Muscle of arm (tissue), 12 donors: ENCODE results near the gene RPLP2. TPM values are rescaled to one million over a fixed set of nuclear protein-coding genes. Genes with fewer than 3 reads are reported as not detected.

Experiments used
- DNase-seq: peaks from one replicate; pipeline ENCODE4 v3.0.0-alpha.2; 2013
- polyA plus RNA-seq, 12 donors: library from polyadenylated mRNA; unstranded; fragments of 120-200 nt; gene quantifications; one replicate each; pipeline ENCODE4 v1.2.1, GENCODE V29; 2013; ENCODE audit not compliant: insufficient read length in 12 of 12

Gene RPLP2
- polyA plus RNA-seq, 12 donors, result 1,154 to 1,810 (median 1,407) TPM

DNA sequence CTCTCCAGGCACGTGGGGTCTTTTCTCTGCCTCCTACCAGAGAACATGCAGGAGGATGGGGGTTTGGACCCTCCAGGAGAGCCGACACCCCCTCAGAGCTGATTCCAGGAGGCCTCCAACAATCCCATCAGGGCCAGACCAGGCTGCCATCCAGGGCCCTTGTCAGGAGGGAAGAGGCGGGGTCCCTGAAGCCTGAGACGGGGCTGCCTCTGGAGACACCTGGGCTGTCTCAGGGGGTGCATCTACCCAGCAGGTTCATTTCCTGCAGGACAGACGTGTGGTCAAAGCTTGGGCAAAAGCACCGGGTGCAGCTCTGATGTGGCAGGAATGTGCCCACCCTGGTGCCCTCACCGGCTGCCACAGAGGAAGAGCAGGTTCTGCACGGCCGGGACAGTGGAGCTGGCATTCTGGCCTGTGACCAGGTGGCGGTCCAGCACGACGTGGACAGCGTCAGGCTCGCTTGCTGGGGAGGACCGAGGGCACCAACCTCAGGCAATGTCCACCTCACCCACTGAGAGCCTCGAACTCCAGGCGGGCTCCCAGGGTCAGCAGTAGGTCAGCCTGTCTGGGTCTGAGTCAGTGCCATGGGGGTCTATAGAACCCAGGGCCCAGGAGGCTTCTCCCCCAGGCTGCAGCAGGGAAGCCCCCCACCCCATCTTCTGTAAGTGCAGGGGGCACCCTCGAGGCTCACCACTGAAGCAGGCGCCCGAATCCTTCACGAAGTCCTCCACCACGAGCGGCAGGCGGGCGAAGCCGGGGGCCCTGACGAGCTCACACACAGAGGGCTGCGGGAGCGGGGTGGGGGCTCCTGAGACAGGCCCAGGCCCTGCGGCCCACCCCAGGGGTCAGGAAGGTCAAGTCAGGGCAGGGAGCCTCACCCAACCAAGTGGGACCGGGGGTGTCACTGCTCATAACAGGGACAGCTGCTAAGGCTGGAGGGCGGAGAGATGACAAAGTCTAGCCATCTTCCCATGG, 38.8 kb upstream of the RPLP2 start:
- DNase-seq, result no peak

- no peak for DNase-seq
Measured at GRCh38 chr11:771617-772204, 38.1 kb upstream of the RPLP2 start.

- DNase-seq, result no peak
Measured at GRCh38 chr11:772429-773390, 37.1 kb upstream of the RPLP2 start.

DNA sequence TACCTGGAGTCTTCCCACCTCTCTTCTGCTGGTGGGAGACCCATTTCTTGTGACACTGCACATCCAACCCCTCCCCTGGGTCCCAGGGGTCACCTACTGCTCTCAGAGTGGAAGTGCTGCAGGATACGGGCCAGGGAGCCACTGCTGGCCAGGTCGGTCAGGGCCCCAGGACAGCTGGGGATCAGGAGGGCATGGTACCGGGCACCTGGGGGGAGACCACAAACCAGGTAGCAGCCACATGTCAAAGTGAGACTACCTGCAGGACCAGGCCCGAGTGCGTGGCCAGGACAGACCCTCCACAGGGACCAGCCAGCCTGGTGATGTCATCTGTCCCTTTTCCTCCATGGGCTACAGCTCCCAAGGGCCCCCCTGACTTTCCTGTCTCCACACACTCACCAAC, 36.3 kb upstream of the RPLP2 start:
- no peak for DNase-seq

DNA sequence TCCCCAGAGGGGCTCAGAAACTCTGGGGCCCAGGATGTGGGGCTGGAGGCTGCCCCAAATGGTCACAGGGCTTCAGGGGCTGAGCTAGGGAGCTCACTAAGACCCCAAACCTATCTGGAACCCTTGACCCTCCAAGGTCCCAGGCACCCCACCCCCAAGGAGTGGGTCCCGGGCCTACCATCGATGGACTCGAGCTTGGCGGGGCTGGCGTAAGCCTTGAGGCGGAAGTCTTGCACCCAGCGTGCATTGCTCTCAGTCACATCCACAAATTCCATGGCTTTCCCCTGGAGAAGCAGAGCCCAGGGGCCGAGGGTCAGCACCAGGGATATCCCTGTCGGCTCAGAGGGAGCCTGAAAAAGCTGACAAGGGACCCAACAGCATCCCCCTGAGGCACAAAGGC, 35.9 kb upstream of the RPLP2 start:
- no peak for DNase-seq

DNA sequence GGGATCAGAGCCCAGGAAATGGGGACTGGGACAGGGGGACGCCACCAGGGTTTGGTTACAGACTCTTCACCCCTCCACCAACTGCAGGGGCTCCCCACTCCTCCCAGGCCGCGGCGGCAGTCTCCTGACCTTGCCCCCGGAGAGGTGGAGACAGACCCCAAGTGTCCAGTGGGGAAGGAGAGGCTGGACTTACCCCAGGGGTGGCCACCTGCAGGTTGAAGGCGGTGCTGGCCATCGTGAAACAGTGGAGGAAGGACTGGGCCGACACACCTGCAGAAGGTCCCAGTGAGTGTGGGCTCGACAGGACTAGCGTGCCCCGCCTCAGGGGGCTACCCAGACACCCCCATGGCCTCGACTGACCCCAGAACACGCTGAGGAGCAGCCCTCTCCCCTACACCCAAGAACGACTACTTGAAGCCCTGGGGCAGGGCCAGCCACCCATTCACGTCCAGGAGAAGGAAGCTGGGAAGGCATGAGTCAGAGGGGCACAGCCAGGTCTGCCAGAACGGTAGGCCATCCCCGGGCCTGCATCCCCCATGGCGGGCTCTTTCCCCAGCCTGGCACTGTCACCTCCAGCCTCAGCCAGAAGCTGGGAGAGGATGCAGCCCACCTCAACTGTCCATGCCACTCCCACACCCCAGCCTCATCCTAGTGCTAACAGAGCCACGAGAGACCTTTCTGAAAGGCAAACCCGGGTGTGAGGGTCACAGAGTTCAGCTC, 34.7 kb upstream of the RPLP2 start:
- no peak for DNase-seq

DNA sequence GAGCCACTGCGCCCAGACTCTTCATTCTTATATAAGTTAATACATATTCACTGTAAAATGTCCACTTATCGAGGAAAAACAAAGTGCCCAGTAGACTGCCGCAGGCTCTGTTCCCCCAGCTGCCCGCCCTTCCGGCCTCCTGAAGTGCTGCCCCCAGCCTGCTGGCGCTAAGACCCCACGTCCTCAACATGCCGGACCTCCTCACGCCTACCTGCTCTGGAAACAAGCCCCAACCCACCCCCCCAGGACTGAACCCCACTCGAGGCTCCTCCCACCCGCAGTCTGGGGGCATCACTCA, 33.6 kb upstream of the RPLP2 start:
- no peak for DNase-seq

GRCh38 chr11:776561-777287, 33.0 kb upstream of the RPLP2 start:
- no peak for DNase-seq

DNA sequence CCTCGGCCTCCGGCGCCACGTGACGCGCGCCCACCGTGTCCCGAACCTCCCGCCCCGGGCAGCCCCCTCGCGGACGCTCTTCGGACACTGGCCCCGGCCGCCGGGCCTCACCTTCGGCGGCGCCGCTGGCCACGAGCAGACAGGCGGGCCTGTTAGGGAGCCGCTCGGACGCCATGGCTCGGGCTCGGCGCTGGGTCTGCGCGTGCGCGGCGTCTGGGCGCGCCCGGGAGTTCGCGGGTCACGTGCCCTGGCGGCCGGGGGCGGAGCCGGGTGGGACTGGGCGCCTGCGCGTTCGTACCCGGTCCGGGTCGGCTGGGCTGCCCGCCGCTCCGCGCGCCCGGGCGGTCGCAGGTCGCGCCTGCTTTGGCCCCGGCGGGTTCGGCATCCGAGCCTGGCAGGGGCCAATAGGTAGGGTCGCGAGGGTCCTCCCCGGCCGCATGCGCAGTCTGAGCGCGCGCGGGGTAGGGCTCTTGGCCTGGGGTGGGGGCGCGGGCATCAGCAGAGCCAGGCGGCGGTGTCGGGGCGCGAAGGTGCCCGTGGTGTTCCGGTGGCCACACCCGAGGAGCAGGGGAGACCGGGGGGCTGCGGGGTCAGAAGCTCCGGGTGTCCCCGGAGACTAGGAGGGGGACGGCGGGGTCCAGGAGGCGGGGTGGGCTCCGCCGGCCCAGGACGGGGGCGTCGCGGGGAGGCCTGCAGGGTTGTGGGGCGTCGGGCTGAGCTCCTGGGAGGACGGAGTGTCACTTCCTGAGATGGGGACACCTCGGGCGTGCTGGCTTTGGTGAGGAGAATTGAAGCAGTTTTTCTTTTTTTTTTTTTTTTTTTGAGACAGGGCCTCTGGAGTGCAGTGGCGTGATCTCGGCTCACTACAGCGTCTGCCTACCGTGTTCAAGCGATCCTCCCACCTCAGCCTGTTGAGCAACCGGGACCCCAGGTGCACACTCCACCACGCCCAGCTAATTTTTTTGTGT, 32.2 kb upstream of the RPLP2 start, which contains the start of gene GATD1:
TSS of gene GATD1 (minus strand) at position 200 of the 968 bp plus-strand sequence. CDS start at position 175, 25 bp downstream.
- DNase-seq, result peak; percentile 91

DNA sequence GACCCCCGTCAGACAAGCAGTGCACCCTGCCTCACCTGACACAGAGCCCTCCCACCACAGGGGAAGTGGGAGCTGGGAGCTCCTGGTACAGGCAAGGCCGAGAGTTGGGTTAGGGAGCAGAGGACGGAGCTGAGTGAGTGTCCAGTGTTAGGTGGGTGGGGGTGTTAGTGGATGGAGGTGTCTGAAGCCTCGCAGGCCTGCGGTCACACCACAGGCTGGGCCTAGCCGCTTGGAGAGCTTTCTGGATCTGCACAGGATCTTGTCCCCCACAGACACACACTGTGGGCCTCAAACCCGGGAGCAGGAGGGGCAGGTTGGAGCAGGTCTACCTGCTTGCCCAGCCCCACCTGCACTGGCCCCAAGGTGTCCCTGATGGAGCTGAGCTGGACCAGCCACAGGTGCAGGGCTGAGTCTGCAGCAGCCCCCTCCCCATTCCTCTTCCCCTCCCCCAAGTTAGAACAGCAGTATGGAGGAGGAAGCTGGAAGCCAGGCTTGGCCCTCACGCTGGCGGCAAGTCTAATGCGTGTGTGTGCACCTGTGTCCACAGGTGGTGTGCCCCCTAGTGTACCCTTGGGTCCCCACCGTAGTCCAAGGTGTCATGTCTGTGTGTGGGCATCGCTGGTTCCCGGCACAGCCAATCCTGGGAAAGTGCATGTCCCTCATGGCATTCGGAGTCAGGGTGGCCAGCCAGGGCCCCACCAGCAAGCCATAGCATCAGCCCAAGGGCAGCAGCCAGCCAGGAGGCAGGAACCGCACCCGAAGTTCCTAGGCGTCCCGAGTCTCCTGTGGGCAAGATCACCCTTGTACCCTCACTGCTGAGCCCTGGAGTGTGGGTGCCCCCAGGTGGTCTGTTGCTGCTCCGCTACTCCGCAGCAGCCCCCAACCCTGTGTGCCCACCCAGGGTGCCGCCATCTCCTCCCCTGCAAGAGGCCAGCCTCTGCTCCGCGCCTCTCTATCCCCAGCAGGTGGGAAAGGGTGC, 30.5 kb upstream of the RPLP2 start:
- no peak for DNase-seq

GRCh38 chr11:779955-780532, 29.7 kb upstream of the RPLP2 start:
- no peak for DNase-seq

DNA sequence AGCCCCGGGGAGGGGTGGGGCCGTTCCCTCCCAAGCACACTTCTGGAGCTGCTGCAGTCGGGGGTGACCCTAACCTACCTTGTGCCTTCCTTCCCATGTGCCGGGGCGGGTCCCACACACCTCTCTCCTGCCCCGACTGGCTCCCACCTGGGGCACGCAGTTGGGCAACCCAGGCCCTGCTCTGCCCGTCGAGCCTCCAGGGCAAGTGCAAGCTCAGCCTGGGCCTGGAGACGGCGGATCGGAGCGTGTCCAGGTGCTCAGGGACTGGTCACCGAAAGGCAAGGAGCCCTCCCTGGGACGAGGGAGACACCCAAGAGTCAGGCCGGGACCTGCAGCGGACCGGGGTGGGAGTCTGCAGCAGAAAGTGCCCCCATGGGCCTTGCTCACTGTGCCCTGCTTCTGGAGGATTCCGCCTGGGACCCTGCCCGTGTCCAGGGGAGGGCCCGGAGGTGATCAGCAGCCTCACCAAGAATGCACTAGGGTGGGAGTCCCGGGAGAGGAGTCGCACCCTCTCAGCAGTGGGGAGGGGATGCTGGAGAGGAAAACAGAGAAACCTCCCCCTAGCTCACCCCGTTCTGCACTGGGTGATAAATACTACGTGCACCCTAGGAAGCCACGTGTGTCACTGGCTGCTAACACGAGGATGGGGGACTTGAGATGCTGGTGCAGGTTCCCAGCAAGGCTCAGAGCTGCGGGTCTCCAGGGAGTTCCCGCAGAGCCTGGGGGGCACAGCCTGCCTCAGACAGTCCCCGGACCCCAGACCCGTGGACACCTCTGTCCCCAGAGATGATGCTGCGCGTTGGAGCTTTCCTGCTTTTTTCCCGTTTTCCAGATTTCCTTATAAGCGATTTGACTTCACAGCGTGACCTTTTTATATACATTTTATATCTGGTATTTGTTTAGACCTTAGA, 27.2 kb upstream of the RPLP2 start:
- no peak for DNase-seq

DNA sequence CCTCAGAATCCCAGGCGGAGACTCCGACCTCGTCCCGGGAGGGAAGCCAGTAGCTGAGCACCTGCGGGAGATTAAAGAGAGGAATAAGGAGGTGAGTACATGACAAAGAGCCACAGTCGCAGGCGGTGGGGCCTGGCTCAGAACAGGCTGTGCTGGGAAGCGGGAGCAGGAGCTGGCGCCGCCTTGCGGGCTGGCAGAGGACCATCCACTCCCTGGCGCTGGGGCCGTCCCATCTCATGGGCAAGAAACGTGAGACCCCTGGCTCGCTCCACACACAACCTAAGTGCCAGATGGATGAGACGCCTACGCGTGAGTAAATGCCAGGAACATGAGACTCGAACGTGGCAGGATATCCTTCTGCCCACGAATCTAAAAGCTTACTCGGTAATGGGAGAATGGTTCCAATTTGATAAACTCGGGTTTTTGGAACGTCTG, 26.2 kb upstream of the RPLP2 start:
- peak; percentile 71 for DNase-seq

DNA sequence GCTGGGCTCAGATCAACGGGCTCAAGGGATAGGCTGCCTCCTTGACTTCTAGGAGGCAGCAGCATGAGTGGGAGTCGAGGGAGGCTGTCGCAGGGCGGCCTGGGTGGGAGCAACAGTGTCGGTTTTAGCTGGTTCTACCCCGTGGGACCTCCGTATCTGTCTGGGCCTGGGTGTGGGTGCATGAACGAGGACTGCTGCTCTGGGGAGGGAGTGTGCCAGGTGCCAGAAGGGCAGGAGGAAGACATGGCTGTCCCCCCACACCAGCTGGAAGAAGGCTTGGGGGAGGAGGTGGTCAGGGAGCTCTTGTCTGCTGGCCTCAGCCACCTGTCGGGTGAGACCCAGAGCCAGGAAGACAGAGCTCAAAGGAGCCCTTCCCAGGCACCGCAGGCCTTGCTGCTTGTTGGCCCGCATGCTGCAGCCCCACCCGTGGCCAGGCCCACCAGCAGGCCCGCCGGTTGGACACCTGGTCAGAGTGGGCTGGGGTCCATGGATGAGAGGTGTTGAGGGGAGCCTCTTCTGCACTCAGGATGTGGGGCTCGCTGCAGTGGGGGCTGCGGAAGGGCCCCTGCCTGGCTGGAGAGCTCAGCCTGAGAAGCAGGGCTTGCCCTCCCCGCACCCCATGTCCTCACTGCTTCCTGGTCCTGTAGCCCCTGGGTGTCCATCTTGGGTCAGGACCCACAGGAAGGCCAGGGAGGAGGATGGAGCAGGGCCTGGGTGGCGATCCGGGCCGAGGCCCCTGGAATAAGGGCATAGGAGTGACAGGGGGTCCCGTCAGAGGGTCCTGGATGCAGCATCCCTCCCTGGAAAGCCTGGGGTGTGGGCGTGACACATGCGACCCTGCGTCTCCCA, 23.3 kb upstream of the RPLP2 start:
- no peak for DNase-seq

DNA sequence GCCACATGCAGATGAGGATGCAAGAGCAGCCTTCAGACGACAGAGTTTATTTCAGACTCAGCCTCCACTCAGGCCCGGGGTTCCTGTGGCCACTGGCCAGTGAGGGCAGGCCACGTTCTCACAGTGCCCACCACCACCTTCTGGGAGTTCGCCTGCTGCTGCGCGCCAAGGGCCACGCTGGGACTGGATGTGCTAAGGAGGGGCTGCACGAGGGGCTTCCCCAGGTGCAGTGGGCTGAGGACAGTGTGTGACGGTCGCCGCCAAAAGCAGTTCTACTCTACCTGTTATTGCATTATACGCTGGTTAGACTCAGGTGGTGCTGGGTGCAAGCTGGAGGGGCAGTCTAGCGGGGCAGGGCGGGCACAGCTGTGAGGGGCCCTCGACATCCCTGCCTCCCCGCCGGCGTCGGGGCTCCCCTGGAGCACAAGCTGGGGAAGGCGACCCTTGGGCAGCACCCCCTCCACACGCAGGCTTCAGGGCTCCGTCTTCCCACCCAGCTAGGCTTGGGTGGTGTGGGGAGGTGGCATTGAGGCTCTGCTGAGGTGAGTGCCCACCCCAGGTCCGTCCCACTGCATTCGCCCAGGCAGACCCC, 22.6 kb upstream of the RPLP2 start:
- DNase-seq, result no peak
